Lower leg skin (tissue), 4 donors: Measurements from ENCODE around the gene RFC5. TPM values are rescaled to one million over a fixed set of nuclear protein-coding genes. Genes with fewer than 3 reads are reported as not detected.

Experiments used
- DNase-seq, 2 donors: peaks; one replicate each; pipeline ENCODE4 v3.0.0-alpha.2; 2019; ENCODE audit warnings: low spot score in 2 of 2
- H3K4me3 ChIP-seq: fragments of 200-600 bp; sonication (generic); 2 replicates; pipeline ENCODE4 v1.5.1; 2017; ENCODE audit warnings: mild to moderate bottlenecking, low read depth; ENCODE audit not compliant: poor library complexity, severe bottlenecking
- CTCF ChIP-seq, 3 donors: fragments of 450-650 bp; IDR thresholded peaks; one replicate each; pipeline ENCODE4 v1.5.1; 2016; ENCODE audit warnings: antibody characterized with exemption in 3 of 3, mild to moderate bottlenecking in 3 of 3, moderate library complexity in 2 of 3
- POLR2A ChIP-seq, 2 donors: fragments of 450-650 bp; IDR thresholded peaks; one replicate each; pipeline ENCODE4 v1.6.1; 2016 to 2017; ENCODE audit warnings: antibody characterized with exemption in 2 of 2, mild to moderate bottlenecking in 1 of 2, moderate library complexity in 1 of 2
- WGBS, 2 donors: methylation state at CpG; one replicate each; pipeline ENCODE4 v1.1.5; 2018; 5-methylcytosine and 5-hydroxymethylcytosine counted together
- intact Hi-C: fragments of 100-400 bp; cut with DNase I; formaldehyde crosslinking; loops from one replicate; pipeline ENCODE4 v1.15.0; 2023; ENCODE audit warnings: low total_unique reads
- total RNA-seq, 4 donors: library from RNA; depleted of rRNA; stranded (reverse); fragments of >200 nt; gene quantifications; one replicate each; pipeline ENCODE4 v1.1.0, GENCODE V29; 2016

The RFC5 gene
- total RNA-seq, 4 donors from 2014 or later = 6.2 to 14.3 (median 11.3) TPM

GRCh38 chr12:118050972-118051910, 34.7 kb downstream of the RFC5 start:
- intact Hi-C loops = no loop called here
- no peak overlapping the region for H3K4me3 ChIP-seq
- no peak for TF ChIP-seq POLR2A (IDR thresholded peaks at IDR 0.05)
- no peak for TF ChIP-seq CTCF (IDR thresholded peaks at IDR 0.05)
- WGBS, 2 donors = 90 to 91% methylated on average over 12 of the region's 12 CpGs
- DNase-seq = peak in 1 of 2 donors; percentile 54

- DNase-seq = peak; percentile 72 to 91
- 46 to 56% methylated on average over 14 of the region's 14 CpGs for WGBS, 2 donors
- no peak overlapping the region for H3K4me3 ChIP-seq
- intact Hi-C loops = no loop called here
- TF ChIP-seq POLR2A (IDR thresholded peaks at IDR 0.05) (no peak), CTCF (IDR thresholded peaks at IDR 0.05) (peak in 1 of 3 donors; percentile 69)
Observed at GRCh38 chr12:118052324-118053070, 36.0 kb downstream of the RFC5 start.

GRCh38 chr12:118053071-118053985, 36.8 kb downstream of the RFC5 start:
- intact Hi-C loops = no loop called here
- 93 to 94% methylated on average over 10 of the region's 10 CpGs for WGBS, 2 donors
- no peak for TF ChIP-seq POLR2A (IDR thresholded peaks at IDR 0.05)
- no peak for TF ChIP-seq CTCF (IDR thresholded peaks at IDR 0.05)
- DNase-seq = no peak
- no peak overlapping the region for H3K4me3 ChIP-seq

GRCh38 chr12:118055144-118055557, 38.6 kb downstream of the RFC5 start:
- DNase-seq = peak in 1 of 2 donors; percentile 84
- no peak for TF ChIP-seq CTCF (IDR thresholded peaks at IDR 0.05)
- no peak for TF ChIP-seq POLR2A (IDR thresholded peaks at IDR 0.05)
- 67 to 89% methylated on average over 2 of the region's 2 CpGs for WGBS, 2 donors
- intact Hi-C loops = no loop called here
- no peak overlapping the region for H3K4me3 ChIP-seq
